Posterior cingulate gyrus (tissue), 11 donors: ENCODE data around the gene PCDH9.
A peak's percentile ranks its signal among the peaks of the same experiment; 100 is the strongest.
"Not testable (repeated sequence)": the region's sequence is repeated elsewhere in the genome, so short reads cannot be mapped to it uniquely, and the experiment has no call there.

ENCODE experiments used
- DNase-seq, 10 donors: peaks; one replicate each; pipeline versions ENCODE4 v3.0.0 to v3.0.0-alpha.2; 2020 to 2021; ENCODE audit warnings: mixed read lengths in 3 of 10
- intact Hi-C: fragments of 100-400 bp; cut with DNase I; formaldehyde crosslinking; loops from one replicate; pipeline ENCODE4 v1.15.1; 2023

Gene PCDH9

GRCh38 chr13:67097892-67098452 is 132.2 kb downstream of the PCDH9 start:
- intact Hi-C loops, result no loop called here
- no peak for DNase-seq

- DNase-seq, intact Hi-C loops: not testable (repeated sequence)
Measured at GRCh38 chr13:67096893-67097292, 133.2 kb downstream of the PCDH9 start.

- intact Hi-C loops, result no loop called here
- DNase-seq, result no peak
Measured at GRCh38 chr13:67096418-67096817, 133.7 kb downstream of the PCDH9 start.

GRCh38 chr13:67095621-67096020 is 134.5 kb downstream of the PCDH9 start:
- no peak for DNase-seq
- intact Hi-C loops, result no loop called here

- intact Hi-C loops, result no loop called here
- no peak for DNase-seq
Measured at GRCh38 chr13:67094952-67095351, 135.2 kb downstream of the PCDH9 start.

GRCh38 chr13:67094078-67094477 is 136.1 kb downstream of the PCDH9 start:
- no peak for DNase-seq

GRCh38 chr13:67091603-67092002 is 138.5 kb downstream of the PCDH9 start:
- intact Hi-C loops, result no loop called here
- no peak for DNase-seq

More at GRCh38 chr13:67094078-67094477, 136.1 kb downstream of the PCDH9 start:
- intact Hi-C loops, result no loop called here

- no peak for DNase-seq
- intact Hi-C loops, result no loop called here
Measured at GRCh38 chr13:67090856-67091255, 139.3 kb downstream of the PCDH9 start.

GRCh38 chr13:67087527-67087926 is 142.6 kb downstream of the PCDH9 start:
- intact Hi-C loops, result no loop called here
- no peak for DNase-seq

GRCh38 chr13:67086260-67086659 is 143.9 kb downstream of the PCDH9 start:
- intact Hi-C loops, result no loop called here
- DNase-seq, result no peak

- intact Hi-C loops, result no loop called here
- DNase-seq, result no peak
Measured at GRCh38 chr13:67084066-67084465, 146.1 kb downstream of the PCDH9 start.

- intact Hi-C loops, result no loop called here
- no peak for DNase-seq
Measured at GRCh38 chr13:67083519-67083918, 146.6 kb downstream of the PCDH9 start.

- no peak for DNase-seq
- intact Hi-C loops, result no loop called here
Measured at GRCh38 chr13:67080351-67080750, 149.8 kb downstream of the PCDH9 start.

- DNase-seq, result peak in 1 of 10 donors; percentile 55
- intact Hi-C loops, result loop anchor here (5.0 kb wide), 1 partner anchor 144 kb away; no protein-coding TSS in a partner anchor
Measured at GRCh38 chr13:67078062-67078461, 152.1 kb downstream of the PCDH9 start.

- intact Hi-C loops, result loop anchor here (5.0 kb wide), 1 partner anchor 145 kb away; no protein-coding TSS in a partner anchor
- no peak for DNase-seq
Measured at GRCh38 chr13:67077132-67077531, 153.0 kb downstream of the PCDH9 start.

GRCh38 chr13:67076378-67076777 is 153.8 kb downstream of the PCDH9 start:
- intact Hi-C loops, result loop anchor here (5.0 kb wide), 1 partner anchor 146 kb away; no protein-coding TSS in a partner anchor
- DNase-seq, result no peak

GRCh38 chr13:67075239-67075638 is 154.9 kb downstream of the PCDH9 start:
- intact Hi-C loops, result loop anchor here (5.0 kb wide), 1 partner anchor 147 kb away; no protein-coding TSS in a partner anchor
- no peak for DNase-seq

GRCh38 chr13:67071918-67072598 is 158.1 kb downstream of the PCDH9 start:
- intact Hi-C loops, result no loop called here
- no peak for DNase-seq

- DNase-seq, result no peak
- intact Hi-C loops, result no loop called here
Measured at GRCh38 chr13:67070306-67070705, 159.8 kb downstream of the PCDH9 start.

- DNase-seq, result no peak
- intact Hi-C loops, result no loop called here
Measured at GRCh38 chr13:67069117-67069767, 160.9 kb downstream of the PCDH9 start.

GRCh38 chr13:67064920-67065319 is 165.2 kb downstream of the PCDH9 start:
- DNase-seq, result no peak
- intact Hi-C loops, result loop anchor here (5.0 kb wide), 1 partner anchor 73 kb away; no protein-coding TSS in a partner anchor
